Ovary (tissue), 9 donors: ENCODE data around the gene OSM. TPM values are rescaled to one million over a fixed set of nuclear protein-coding genes. Genes with fewer than 3 reads are reported as not detected.

Experiments
- DNase-seq, 5 donors: peaks; one replicate each; pipeline ENCODE4 v3.0.0-alpha.2; 2019 to 2020
- H3K27ac ChIP-seq, 2 donors: fragments of 200-600 bp; one replicate each; pipeline versions ENCODE4 v1.5.1 to v1.8.0; 2019 to 2022
- H3K27me3 ChIP-seq: fragments of 200-600 bp; one replicate; pipeline ENCODE4 v1.8.0; 2022
- H3K36me3 ChIP-seq: fragments of 200-600 bp; sonication (generic); one replicate; pipeline ENCODE4 v1.5.1; 2019
- H3K4me1 ChIP-seq: one replicate; pipeline ENCODE4 v1.8.1; 2013; ENCODE audit warnings: mild to moderate bottlenecking, moderate library complexity; ENCODE audit not compliant: insufficient read depth
- H3K4me3 ChIP-seq: fragments of 200-600 bp; sonication (generic); one replicate; pipeline ENCODE4 v1.5.1; 2017
- H3K9me3 ChIP-seq, 2 donors: fragments of 200-600 bp in 1 of 2; sonication (generic) in 1 of 2; one replicate each; pipeline versions ENCODE4 v1.5.1 to v1.8.1; 2013 to 2019; ENCODE audit warnings: mild to moderate bottlenecking in 1 of 2, moderate library complexity in 1 of 2
- EP300 ChIP-seq: sonication (generic); formaldehyde crosslinking; IDR thresholded peaks from one replicate; pipeline ENCODE4 v1.6.1; 2017; ENCODE audit warnings: antibody characterized with exemption
- POLR2A ChIP-seq: fragments of 450-650 bp; IDR thresholded peaks from one replicate; pipeline ENCODE4 v1.6.1; 2017; ENCODE audit warnings: antibody characterized with exemption, mild to moderate bottlenecking, moderate library complexity
- WGBS, 3 donors: extraction: QIAGEN DNeasy Blood & Tissue Kit in 1 of 3; methylation state at CpG; one replicate each; pipeline versions ENCODE4 v1.1.5 to v1.1.7; 2013 to 2017; 5-methylcytosine and 5-hydroxymethylcytosine counted together
- intact Hi-C, 4 donors: fragments of 100-400 bp; cut with DNase I; formaldehyde crosslinking; loops; one replicate each; pipeline versions ENCODE4 v1.11.0 to v1.15.1; 2022 to 2023
- polyA plus RNA-seq, 2 donors: library from polyadenylated mRNA; stranded (reverse); fragments of 200-250 nt in 1 of 2; fragments of 350-450 nt in 1 of 2; fragmentation: Illumina TruSeq in 1 of 2; extraction: RNeasy Lipid Tissue Mini Kit (QIAGEN cat#74804) in 1 of 2; gene quantifications; one replicate each; pipeline ENCODE4 v1.2.3, GENCODE V29; 2013 to 2014
- total RNA-seq, 7 donors: library from RNA; depleted of rRNA in 2 of 7; stranded (reverse); fragments of >200 nt in 2 of 7; fragmentation: NEBNext Ultra II Directional in 3 of 7; extraction: Animal tissue kit (Norgen Biotek cat#: 25700) in 3 of 7; gene quantifications; one replicate each; pipeline versions ENCODE4 v1.1.0 to v1.2.4, GENCODE V29; 2016 to 2023
- TF ChIP-seq, protein P1 (sequence below), 3 donors: fragments of 450-650 bp in 2 of 3; fragments of 200-600 bp in 1 of 3; IDR thresholded peaks; one replicate each; pipeline versions ENCODE4 v1.5.1 to v1.8.0; 2016 to 2022; ENCODE audit warnings: antibody characterized with exemption in 3 of 3, mild to moderate bottlenecking in 1 of 3
- donor health status: DM: no; HTN: no; CAD: no; lungs with moderate emphysema.
- donor health status: DM: no; HTN: no; CAD: no.
- donor health status: Bipolar disorder and iron deficiency.
- donor health status: DM: yes; HTN: yes; CAD: no.
- donor health status: DM: no; HTN: no; CAD: no.
- donor health status: DM: yes; HTN: yes; CAD: no.

OSM gene
- total and polyA plus RNA-seq, 9 donors = 0.46 to 4.5 (median 1.2) TPM; not detected in 2

DNA sequence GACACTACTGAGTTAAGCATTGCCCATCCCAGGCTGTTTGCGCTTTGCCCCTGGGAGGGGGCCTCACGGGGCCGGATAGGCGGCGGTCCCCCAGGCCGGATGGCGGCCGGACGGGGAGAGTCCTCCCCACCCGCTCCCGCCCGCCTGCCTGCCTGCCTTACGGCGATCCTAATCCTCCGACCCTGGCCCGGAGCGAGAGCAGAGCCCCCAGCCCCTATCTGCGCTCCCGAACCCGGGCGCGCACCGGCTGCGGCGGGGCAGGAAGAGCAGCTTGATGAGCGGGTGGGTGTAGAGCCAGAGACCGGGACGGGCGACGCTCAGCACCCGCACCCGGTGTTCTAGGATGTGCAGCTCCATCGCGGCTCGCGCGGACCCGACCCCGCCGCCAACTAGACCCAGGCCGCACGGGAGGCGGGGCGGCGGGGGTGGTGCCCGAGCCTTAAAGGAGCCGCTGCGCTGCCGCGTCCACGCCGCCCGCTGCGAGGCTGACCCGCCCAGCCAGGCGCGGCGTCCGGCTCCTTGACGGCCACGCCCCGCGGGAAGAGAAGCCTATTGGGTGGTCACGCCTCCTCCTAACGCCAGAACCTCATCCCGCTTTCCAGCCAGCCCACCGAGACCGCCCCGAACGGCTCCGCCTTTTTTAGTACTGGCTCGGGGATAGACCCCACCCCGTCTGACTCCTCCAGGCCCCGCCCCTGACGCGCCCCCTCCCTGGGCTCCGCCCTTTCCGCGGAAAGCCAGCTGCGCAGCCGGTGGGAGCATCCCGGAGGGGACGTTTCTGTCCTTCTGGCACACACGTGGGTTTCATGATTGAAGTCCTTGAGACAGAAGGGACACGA, 22.7 kb upstream of the OSM start, which contains the start of gene CASTOR1:
TSS of gene CASTOR1 (minus strand) at position 365 of the 839 bp plus-strand sequence. CDS start at position 357, 8 bp downstream.
- peak; percentile 98 to 99 (median 99) for DNase-seq
- peak; percentile 6 for TF ChIP-seq EP300
- peak; percentile 79 for TF ChIP-seq POLR2A
- TF ChIP-seq, protein P1, sequence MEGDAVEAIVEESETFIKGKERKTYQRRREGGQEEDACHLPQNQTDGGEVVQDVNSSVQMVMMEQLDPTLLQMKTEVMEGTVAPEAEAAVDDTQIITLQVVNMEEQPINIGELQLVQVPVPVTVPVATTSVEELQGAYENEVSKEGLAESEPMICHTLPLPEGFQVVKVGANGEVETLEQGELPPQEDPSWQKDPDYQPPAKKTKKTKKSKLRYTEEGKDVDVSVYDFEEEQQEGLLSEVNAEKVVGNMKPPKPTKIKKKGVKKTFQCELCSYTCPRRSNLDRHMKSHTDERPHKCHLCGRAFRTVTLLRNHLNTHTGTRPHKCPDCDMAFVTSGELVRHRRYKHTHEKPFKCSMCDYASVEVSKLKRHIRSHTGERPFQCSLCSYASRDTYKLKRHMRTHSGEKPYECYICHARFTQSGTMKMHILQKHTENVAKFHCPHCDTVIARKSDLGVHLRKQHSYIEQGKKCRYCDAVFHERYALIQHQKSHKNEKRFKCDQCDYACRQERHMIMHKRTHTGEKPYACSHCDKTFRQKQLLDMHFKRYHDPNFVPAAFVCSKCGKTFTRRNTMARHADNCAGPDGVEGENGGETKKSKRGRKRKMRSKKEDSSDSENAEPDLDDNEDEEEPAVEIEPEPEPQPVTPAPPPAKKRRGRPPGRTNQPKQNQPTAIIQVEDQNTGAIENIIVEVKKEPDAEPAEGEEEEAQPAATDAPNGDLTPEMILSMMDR (IDR thresholded peaks at IDR 0.05) = peak in 1 of 3 donors; percentile 27
- no peaks in the 10 kb centered on the region for H3K27me3 ChIP-seq
- WGBS, 3 donors = 0 to 1% (median 0%) methylated on average over 63 to 85 of the region's 85 CpGs
- no peaks in the 10 kb centered on the region for H3K36me3 ChIP-seq
- H3K4me1 ChIP-seq = peaks cover 17% of the 10 kb centered on the region
- peak within 1 kb of the TSS; percentile 97 for H3K4me3 ChIP-seq
- intact Hi-C loops = loop anchor here in 3 of 4 donors (2.0 to 5.0 kb wide), 4 partner anchors 35 to 98 kb away; partner anchors contain the start of genes CCDC157 (in 2 of the 3), RNF215 (in 2 of the 3) and SF3A1 (in 2 of the 3)
- H3K9me3 ChIP-seq = no peaks in the 10 kb centered on the region
- H3K27ac ChIP-seq = peak within 1 kb of the TSS; percentile 83 to 87

DNA sequence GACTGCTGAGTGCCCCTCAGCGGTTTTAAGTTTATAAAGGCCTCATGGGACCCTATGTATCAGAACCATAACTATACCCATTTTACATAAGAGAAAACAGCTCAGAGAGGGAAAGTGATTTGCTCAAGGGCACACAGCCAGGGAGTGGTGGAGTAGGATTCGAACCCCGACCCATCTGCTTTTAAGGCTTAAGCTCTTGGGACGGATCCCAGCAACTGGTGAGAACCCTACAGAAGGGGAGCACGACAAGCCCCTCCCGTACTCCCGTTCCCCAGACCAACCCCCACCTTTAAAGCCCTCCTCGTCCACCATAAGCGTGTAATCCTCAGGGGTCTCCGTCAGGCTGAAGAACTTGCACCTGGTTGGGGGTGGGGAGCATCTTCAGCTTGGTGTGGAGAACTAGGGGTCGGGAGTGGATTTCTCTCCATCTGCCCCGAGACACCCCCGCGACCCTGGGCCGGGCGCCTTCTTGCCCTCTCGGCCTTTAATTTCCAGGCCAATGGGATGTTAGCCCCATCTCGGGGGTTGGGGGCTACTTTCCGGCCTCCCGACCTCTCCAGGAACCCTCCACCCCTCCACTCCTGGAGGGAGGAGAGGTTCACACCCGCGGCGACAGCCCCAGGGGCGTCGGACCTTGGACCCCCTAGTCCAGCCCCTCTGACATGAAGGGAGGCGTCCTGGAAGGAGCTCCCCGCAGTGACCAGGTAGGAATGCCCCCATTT, 21.9 kb upstream of the OSM start:
- Histone ChIP-seq H3K27me3 (no peaks in the 10 kb centered on the region), H3K4me3 (peak overlapping the region; percentile 97), H3K27ac (peak overlapping the region; percentile 37 to 87), H3K36me3 (no peaks in the 10 kb centered on the region), H3K9me3 (no peaks in the 10 kb centered on the region), H3K4me1 (peaks cover 17% of the 10 kb centered on the region)
- no peak for TF ChIP-seq POLR2A
- no peak for TF ChIP-seq EP300
- TF ChIP-seq, protein P1 (IDR thresholded peaks at IDR 0.05) = no peak
- DNase-seq = peak in 4 of 5 donors; percentile 55 to 69 (median 64)
- intact Hi-C loops = loop anchor here in 3 of 4 donors (2.0 to 5.0 kb wide), 4 partner anchors 36 to 99 kb away; partner anchors contain the start of genes CCDC157 (in 2 of the 3), RNF215 (in 2 of the 3) and SF3A1 (in 2 of the 3)
- 6 to 9% (median 9%) methylated on average over 22 to 27 of the region's 27 CpGs for WGBS, 3 donors

DNA sequence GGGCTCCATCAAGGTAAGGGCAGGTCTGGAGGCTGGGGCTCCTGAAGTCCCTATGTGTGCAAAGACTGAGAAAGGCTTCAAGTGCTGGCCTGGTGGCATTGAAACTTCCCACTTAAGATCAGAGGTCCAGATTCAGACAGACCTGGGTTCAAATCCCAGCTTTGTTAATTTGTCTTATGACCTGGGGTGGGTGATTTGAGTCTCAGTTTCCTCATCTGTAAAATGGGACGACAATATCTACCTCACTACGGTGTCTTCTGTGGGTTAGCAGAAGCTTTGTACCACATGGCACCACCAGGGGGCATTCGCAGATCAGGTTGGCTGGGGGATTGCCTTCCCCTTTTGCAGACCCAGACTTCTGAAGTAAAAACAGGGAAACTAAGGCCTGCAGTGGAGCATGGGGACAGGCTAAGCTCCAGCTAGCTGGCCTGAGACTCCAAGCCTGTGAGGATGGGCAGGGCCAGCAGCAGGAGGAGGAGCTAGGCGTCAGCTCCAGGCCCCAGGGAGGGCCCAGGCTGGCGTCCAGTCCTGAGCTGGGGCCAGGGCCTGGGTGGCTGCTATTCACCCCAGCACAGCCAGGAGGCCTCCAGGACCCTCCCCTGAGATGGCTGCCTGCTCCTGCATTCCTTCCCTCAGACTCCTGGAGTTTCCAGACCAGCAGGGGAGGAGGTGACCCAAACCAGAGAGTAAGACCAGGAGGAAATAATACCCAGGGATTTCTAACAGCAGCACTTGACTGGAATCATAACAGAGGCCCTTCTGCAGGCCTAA, 21.2 kb upstream of the OSM start:
- H3K27ac ChIP-seq = peak overlapping the region in 1 of 2 donors; percentile 87
- peaks cover 17% of the 10 kb centered on the region for H3K4me1 ChIP-seq
- no peaks in the 10 kb centered on the region for H3K36me3 ChIP-seq
- TF ChIP-seq, protein P1 (IDR thresholded peaks at IDR 0.05) = peak; percentile 70 to 94 (median 90)
- TF ChIP-seq POLR2A (peak; percentile 50), EP300 (no peak)
- peak; percentile 86 to 92 (median 89) for DNase-seq
- no peaks in the 10 kb centered on the region for H3K9me3 ChIP-seq
- H3K27me3 ChIP-seq = no peaks in the 10 kb centered on the region
- intact Hi-C loops = loop anchor here in 3 of 4 donors (2.0 to 5.0 kb wide), 4 partner anchors 37 to 99 kb away; partner anchors contain the start of genes RNF215 (in 3 of the 3), CCDC157 (in 2 of the 3) and SF3A1 (in 2 of the 3)
- WGBS, 3 donors = 6 to 18% (median 7%) methylated on average over 4 to 5 of the region's 5 CpGs
- peak overlapping the region; percentile 97 for H3K4me3 ChIP-seq
